Suprapubic skin (tissue), 3 donors: ENCODE results near the gene RPTOR.
A peak's percentile ranks its signal among the peaks of the same experiment; 100 is the strongest.

ENCODE experiments used
- CTCF ChIP-seq, 2 donors: fragments of 200-600 bp in 1 of 2; fragments of 450-650 bp in 1 of 2; sonication (generic) in 1 of 2; IDR thresholded peaks; one replicate each; pipeline ENCODE4 v1.5.1; 2016 to 2019; ENCODE audit warnings: antibody characterized with exemption in 2 of 2, mild to moderate bottlenecking in 1 of 2, moderate library complexity in 1 of 2
- EP300 ChIP-seq: sonication (generic); formaldehyde crosslinking; IDR thresholded peaks from one replicate; pipeline ENCODE4 v1.6.1; 2017; ENCODE audit warnings: antibody characterized with exemption
- POLR2A ChIP-seq, 2 donors: fragments of 450-650 bp; IDR thresholded peaks; one replicate each; pipeline ENCODE4 v1.6.1; 2017; ENCODE audit warnings: antibody characterized with exemption in 2 of 2, mild to moderate bottlenecking in 2 of 2, moderate library complexity in 2 of 2

DNA sequence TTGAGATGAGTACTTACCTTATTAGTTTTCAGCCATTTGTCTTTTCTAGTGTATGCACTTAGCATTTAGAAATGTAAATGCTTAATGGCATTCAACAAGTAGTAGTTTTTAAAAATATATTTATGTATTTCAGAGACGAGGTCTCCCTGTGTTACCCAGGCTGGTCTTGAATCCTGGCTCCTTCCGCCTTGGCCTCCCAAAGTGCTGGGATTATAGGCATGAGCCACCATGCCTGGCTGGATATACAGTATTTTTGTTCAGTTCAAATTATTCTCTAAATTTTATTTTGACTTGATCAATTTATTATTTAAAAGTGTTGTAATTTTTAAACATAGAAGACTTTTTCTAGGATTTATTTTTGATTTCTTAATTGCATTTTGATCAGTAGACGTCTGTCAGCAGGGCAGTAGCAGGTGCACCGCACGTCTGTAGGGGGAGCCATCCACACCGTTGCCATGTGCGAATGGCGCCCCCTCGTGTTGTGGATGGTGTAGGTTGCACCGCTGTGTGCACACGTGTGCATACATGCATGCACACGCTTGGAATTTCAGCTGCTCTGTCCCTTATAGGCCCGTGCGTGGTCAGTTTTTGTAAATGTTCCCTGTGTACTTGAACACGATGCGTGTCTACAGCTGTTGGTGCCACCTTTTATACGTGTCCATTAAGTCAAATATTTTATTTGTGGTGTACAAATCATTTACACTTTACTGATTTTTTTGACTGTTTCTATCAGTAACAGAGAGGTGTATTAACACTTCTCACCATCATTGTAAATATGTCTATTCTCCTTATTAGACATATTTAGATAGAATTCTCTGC is 30.6 kb downstream of the RPTOR start:
- TF ChIP-seq CTCF (IDR thresholded peaks at IDR 0.05) (peak; percentile 97 to 98), POLR2A (IDR thresholded peaks at IDR 0.05) (no peak), EP300 (no peak)
